ENCODE data around the gene MEGF8. TPM values are rescaled to one million over a fixed set of nuclear protein-coding genes. Genes with fewer than 3 reads are reported as not detected.
A peak's percentile ranks its signal among the peaks of the same experiment; 100 is the strongest.

MEGF8 gene
- total RNA-seq, 1 donor from 2014 or later = 7.1 TPM

DNA sequence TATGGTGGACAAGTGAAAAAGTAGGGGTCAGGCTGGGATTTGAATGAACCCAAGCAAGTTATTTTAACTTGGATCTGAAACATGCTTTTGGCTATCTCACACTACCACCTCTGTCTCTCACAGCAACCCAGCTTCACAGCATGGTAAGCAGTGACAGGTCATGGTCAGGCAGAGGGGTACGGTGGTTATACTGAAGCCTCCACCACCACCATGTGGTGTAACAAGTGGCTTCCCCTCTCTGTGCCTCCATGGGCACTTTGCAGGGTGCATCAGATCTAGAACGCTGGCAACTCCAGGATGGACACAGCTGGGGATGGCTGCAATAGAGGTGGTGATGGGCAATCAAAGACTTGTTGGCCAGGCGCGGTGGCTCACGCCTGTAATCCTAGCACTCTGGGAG lies 13.1 kb upstream of the MEGF8 start:
- FAIRE-seq (peak; percentile 60), DNase-seq (ENCODE audit: low read depth) (no peak)
- TF ChIP-seq, protein P1, sequence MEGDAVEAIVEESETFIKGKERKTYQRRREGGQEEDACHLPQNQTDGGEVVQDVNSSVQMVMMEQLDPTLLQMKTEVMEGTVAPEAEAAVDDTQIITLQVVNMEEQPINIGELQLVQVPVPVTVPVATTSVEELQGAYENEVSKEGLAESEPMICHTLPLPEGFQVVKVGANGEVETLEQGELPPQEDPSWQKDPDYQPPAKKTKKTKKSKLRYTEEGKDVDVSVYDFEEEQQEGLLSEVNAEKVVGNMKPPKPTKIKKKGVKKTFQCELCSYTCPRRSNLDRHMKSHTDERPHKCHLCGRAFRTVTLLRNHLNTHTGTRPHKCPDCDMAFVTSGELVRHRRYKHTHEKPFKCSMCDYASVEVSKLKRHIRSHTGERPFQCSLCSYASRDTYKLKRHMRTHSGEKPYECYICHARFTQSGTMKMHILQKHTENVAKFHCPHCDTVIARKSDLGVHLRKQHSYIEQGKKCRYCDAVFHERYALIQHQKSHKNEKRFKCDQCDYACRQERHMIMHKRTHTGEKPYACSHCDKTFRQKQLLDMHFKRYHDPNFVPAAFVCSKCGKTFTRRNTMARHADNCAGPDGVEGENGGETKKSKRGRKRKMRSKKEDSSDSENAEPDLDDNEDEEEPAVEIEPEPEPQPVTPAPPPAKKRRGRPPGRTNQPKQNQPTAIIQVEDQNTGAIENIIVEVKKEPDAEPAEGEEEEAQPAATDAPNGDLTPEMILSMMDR (IDR thresholded peaks at IDR 0.05; ENCODE audit: insufficient read depth, low read length, severe bottlenecking) = no peak
- H3K36me3 ChIP-seq (ENCODE audit: control insufficient read depth, insufficient read depth, low read length) = no peaks in the 10 kb centered on the region
- no peak overlapping the region for H3K4me3 ChIP-seq (ENCODE audit: low read depth, low read length)
- H3K27me3 ChIP-seq (ENCODE audit: control insufficient read depth, insufficient read depth, low read length) = peaks cover 9% of the 10 kb centered on the region

DNA sequence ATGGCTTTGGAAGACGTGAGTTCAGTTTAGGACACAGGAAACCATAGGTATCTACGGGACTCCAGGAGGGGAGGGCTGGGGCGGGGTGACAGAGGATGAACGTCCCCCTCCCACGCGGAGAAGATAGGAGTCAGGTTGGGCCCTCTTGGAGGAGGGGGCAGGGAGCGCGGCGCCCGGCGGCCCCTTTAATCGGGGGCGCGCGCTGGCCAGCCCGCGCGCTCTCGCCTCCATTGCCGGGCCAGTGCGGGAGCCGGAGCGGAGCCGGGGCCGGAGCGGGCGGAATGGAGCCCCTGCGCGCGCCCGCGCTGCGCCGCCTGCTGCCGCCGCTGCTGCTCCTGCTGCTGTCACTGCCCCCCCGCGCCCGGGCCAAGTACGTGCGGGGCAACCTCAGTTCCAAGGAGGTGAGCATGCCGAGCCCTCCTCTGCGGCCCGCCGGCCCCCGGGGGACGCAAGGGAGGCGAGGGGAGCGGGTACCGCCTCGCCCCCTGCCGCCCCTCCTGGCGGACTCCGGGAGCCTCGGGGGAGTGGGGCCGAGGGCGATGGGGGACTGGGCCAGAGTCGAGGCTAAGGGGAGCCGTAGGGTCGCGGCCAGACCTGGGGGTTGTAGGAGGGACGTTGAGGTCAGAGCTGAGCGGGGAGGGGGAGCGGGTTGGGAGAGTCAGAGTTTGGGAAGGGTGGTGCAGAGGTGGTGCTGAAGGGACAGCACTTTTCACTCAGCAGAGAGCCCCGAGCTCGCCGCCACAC lies 12.2 kb upstream of the MEGF8 start, which contains the start of gene TMEM145:
TMEM145 (plus strand) TSS at position 214 of the 744 bp plus-strand sequence; CDS start at position 282, 68 bp downstream.
- TF ChIP-seq, protein P1 (IDR thresholded peaks at IDR 0.05; ENCODE audit: insufficient read depth, low read length, severe bottlenecking) = peak; percentile 8
- no peak for FAIRE-seq
- H3K36me3 ChIP-seq (ENCODE audit: control insufficient read depth, insufficient read depth, low read length) = no peaks in the 10 kb centered on the region
- peak within 1 kb of the TSS; percentile 17 for H3K4me3 ChIP-seq (ENCODE audit: low read depth, low read length)
- H3K27me3 ChIP-seq (ENCODE audit: control insufficient read depth, insufficient read depth, low read length) = peaks cover 9% of the 10 kb centered on the region
- no peak for DNase-seq (ENCODE audit: low read depth)

DNA sequence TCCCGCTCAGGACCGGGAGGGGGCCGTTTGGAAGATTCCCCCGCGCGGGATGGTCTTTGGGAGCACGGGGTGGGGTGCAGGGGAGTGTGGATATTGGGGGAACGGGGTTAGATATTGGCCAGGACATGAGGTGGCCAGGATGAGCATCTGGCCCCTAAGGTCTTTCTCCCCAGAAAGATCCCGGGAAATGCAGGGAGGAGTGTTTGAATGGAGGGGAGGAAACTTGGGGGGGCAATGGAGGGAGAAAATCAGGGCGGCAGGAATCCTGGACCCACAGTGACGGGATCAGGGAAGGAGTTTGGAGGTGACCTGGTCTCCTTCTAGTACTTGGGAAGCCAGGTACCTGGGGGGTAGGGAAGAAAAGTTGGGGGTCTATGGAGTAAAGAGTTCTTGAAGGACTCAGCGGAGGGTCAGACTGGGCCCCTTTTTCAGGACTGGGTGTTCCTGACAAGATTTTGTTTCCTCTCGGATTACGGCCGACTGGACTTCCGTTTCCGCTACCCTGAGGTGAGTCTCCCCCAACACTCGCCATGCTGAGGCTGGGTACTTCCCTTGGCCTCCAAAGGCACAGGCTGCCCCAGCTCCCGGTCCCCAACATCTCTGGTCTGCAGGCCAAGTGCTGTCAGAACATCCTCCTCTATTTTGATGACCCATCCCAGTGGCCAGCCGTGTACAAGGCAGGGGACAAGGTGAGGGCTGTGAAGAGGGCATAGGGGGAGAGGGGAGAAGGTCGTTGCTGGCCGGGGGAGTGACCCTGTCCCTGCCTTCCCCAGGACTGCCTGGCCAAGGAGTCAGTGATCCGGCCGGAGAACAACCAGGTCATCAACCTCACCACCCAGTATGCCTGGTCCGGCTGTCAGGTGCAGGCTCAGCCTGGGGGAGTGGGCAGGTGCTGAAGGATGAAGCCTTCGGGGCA lies 11.3 kb upstream of the MEGF8 start:
- Histone ChIP-seq H3K27me3 (ENCODE audit: control insufficient read depth, insufficient read depth, low read length) (peaks cover 9% of the 10 kb centered on the region), H3K36me3 (ENCODE audit: control insufficient read depth, insufficient read depth, low read length) (no peaks in the 10 kb centered on the region), H3K4me3 (ENCODE audit: low read depth, low read length) (no peak overlapping the region)
- FAIRE-seq = no peak
- no peak for DNase-seq (ENCODE audit: low read depth)
- TF ChIP-seq, protein P1 (IDR thresholded peaks at IDR 0.05; ENCODE audit: insufficient read depth, low read length, severe bottlenecking) = no peak

DNA sequence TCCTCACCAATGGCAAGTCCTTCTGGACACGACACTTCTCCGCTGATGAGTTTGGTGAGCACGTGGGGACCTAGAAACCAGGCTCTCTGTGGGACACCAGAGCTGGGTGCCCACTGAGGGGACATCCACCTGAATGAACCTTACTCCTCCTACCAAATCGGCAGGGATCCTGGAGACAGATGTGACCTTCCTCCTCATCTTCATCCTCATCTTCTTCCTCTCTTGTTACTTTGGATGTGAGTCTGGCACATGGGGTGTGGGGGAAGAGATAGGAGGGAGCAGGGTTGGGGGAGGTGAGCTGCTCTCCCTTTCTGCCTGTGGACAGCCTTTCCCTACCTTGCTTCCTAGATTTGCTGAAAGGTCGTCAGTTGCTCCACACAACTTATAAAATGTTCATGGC lies 10.4 kb upstream of the MEGF8 start:
- Histone ChIP-seq H3K4me3 (ENCODE audit: low read depth, low read length) (no peak overlapping the region), H3K27me3 (ENCODE audit: control insufficient read depth, insufficient read depth, low read length) (peaks cover 9% of the 10 kb centered on the region), H3K36me3 (ENCODE audit: control insufficient read depth, insufficient read depth, low read length) (no peaks in the 10 kb centered on the region)
- no peak for DNase-seq (ENCODE audit: low read depth)
- FAIRE-seq = no peak
- TF ChIP-seq, protein P1 (IDR thresholded peaks at IDR 0.05; ENCODE audit: insufficient read depth, low read length, severe bottlenecking) = no peak

DNA sequence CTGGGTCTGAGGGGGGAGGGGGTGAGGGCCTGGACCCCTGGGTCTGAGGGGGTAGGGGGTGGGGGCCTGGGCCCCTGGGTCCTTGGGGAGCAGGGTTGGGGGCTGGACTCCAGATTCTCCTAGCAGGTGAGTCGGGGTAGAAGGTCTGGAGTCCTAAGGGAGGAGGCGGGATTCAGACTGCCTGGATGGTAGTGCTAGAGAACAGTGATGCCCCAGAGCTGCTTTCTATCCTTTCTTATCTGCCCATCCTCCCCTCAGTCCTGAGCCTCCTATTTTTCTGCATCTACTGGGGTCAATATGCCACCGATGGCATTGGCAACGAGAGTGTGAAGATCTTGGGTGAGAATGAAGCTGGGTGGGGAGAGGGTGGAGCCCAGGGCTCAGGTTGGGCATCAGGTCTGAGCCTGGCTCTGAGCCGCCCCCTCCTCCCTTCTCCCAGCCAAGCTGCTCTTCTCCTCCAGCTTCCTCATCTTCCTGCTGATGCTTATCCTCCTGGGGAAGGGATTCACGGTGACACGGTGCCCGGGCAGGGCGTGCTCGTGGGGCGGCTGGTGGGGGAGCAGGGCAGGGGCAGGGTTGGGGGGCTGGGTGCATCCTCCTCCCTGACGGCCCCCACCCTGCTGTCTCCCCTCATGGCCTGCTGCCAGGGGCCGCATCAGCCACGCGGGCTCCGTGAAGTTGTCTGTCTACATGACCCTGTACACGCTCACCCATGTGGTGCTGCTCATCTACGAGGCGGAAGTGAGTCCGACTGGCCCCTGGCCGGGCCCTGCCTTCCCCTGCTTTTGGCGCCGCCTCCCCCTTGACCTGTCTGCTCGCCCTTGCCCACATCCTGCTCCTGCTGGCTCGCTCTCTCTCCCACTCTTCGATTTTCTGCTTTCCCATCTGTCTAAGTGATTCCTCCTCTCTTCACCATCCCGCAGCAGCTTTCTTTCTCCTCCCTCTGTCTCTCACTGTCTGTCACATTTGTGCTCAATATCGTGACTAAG lies 8.9 kb upstream of the MEGF8 start:
- DNase-seq (ENCODE audit: low read depth) (no peak), FAIRE-seq (no peak)
- Histone ChIP-seq H3K36me3 (ENCODE audit: control insufficient read depth, insufficient read depth, low read length) (no peaks in the 10 kb centered on the region), H3K27me3 (ENCODE audit: control insufficient read depth, insufficient read depth, low read length) (peaks cover 9% of the 10 kb centered on the region), H3K4me3 (ENCODE audit: low read depth, low read length) (no peak overlapping the region)
- TF ChIP-seq, protein P1 (IDR thresholded peaks at IDR 0.05; ENCODE audit: insufficient read depth, low read length, severe bottlenecking) = no peak

All from bronchial epithelial cell (primary cell).